Measurements from ENCODE around the gene PTGR3. TPM values are rescaled to one million over a fixed set of nuclear protein-coding genes. Genes with fewer than 3 reads are reported as not detected.

PTGR3 gene
- total RNA-seq, 2 donors from 2014 or later, result 8.9 to 26.5 TPM

DNA sequence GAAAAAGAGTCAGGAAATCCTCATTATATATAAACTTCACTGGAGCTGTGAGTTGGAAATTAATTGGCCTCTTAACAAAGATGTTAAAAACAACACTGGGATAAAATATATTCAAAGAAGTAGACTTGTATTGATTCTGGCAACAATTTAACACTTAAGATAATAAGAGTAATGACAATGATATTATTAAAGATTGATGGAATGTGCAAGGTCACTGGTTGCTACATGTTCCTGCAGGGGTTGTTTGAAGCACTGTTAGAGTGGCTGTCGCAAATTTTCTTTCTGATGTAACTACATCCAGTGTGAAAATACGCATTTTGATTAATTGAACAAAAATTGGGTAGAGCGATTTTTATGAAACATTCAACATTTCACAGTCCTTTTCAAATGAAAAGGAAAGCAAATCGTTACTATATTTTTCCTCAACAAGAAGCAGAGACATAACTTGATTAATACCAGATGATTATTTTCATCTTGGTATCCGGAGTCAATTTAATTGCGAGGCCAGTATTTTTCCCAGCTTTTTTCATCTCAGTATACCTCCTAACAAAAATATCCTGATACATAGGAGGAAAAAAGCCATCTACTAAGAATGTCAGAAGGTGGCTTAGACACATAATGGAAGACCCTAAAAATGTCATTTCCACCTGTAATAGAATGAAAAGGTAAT lies 6.1 kb downstream of the PTGR3 start:
- no peaks in the 10 kb centered on the region for H3K9me3 ChIP-seq
- no peak overlapping the region for H3K4me3 ChIP-seq
- DNase-seq (no peak), ATAC-seq (no peak)
- 47 to 55% methylated on average over 6 of the region's 6 CpGs for WGBS, 2 donors
- no peaks in the 10 kb centered on the region for H3K36me3 ChIP-seq (replicated peaks in 1 of 2; ENCODE audit: insufficient read depth in 1 of 2, low read depth in 2 of 2)
- no peak for TF ChIP-seq POLR2A (IDR thresholded peaks at IDR 0.05)
- TF ChIP-seq, protein P1, sequence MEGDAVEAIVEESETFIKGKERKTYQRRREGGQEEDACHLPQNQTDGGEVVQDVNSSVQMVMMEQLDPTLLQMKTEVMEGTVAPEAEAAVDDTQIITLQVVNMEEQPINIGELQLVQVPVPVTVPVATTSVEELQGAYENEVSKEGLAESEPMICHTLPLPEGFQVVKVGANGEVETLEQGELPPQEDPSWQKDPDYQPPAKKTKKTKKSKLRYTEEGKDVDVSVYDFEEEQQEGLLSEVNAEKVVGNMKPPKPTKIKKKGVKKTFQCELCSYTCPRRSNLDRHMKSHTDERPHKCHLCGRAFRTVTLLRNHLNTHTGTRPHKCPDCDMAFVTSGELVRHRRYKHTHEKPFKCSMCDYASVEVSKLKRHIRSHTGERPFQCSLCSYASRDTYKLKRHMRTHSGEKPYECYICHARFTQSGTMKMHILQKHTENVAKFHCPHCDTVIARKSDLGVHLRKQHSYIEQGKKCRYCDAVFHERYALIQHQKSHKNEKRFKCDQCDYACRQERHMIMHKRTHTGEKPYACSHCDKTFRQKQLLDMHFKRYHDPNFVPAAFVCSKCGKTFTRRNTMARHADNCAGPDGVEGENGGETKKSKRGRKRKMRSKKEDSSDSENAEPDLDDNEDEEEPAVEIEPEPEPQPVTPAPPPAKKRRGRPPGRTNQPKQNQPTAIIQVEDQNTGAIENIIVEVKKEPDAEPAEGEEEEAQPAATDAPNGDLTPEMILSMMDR (IDR thresholded peaks at IDR 0.05), result no peak
- intact Hi-C loops (cut with DNase I), result no loop called here
- no peaks in the 10 kb centered on the region for H3K27me3 ChIP-seq
- H3K4me1 ChIP-seq, result peaks cover 77% of the 10 kb centered on the region
- peak overlapping the region in 2 of 4 donors; percentile 85 to 88 for H3K27ac ChIP-seq

DNA sequence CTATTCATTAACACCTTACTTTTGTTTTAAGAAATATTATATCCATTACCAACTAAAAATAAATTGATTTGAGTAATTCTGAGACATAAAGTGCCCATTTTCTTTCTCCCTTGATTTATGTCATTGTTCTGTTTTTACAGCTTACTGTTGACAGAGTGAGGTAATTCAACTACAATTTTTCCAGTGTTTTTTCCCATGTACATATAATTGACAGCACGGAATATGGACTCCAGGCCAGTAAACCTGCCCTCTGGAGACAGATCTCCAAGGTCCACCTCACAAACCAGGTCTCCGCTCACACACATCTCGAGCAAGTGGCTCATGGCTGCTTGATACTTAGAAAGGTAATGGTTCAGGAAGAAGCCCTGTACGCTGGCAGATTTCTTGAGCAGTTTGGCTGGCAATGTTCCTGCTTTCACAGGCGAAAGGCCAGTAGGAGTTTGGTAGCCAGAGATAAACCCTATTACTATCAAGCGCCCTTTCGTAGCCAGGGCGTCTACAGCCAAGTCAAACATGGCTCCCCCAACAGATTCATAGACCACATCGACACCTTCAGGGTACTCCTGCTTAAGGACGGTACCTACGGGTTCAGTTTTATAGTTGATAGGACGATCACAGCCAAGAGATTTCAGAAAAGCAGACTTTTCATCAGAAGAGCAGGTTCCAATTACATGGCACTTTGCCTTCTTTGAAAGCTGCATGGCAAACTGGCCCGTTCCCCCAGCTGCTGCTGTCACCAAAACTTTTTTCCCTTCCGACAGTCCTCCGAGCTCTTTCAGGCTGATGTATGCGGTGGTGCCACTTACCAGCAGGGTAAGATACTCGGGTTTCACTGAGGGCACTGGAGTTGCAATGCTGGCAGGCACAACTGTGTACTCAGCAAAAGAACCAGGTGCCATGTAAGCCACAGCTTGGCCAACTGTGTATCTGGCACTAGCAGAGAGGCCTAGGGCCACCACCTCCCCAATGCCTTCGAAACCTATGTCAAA lies 7.4 kb downstream of the PTGR3 start:
- peak in 2 of 3 donors; percentile 38 to 40 for TF ChIP-seq POLR2A (IDR thresholded peaks at IDR 0.05)
- TF ChIP-seq, protein P1 (IDR thresholded peaks at IDR 0.05), result peak in 3 of 7 experiments; percentile 22 to 30 (median 27)
- Histone ChIP-seq H3K27ac (peak overlapping the region; percentile 61 to 88 (median 82)), H3K4me1 (peaks cover 65% of the 10 kb centered on the region), H3K27me3 (no peaks in the 10 kb centered on the region), H3K36me3 (replicated peaks in 1 of 2; ENCODE audit: insufficient read depth in 1 of 2, low read depth in 2 of 2) (no peaks in the 10 kb centered on the region), H3K9me3 (no peaks in the 10 kb centered on the region), H3K4me3 (no peak overlapping the region)
- peak; percentile 82 for ATAC-seq
- DNase-seq, result peak; percentile 67 to 80 (median 77)
- intact Hi-C loops (cut with DNase I), result no loop called here
- 45 to 56% methylated on average over 18 of the region's 18 CpGs for WGBS, 2 donors

DNA sequence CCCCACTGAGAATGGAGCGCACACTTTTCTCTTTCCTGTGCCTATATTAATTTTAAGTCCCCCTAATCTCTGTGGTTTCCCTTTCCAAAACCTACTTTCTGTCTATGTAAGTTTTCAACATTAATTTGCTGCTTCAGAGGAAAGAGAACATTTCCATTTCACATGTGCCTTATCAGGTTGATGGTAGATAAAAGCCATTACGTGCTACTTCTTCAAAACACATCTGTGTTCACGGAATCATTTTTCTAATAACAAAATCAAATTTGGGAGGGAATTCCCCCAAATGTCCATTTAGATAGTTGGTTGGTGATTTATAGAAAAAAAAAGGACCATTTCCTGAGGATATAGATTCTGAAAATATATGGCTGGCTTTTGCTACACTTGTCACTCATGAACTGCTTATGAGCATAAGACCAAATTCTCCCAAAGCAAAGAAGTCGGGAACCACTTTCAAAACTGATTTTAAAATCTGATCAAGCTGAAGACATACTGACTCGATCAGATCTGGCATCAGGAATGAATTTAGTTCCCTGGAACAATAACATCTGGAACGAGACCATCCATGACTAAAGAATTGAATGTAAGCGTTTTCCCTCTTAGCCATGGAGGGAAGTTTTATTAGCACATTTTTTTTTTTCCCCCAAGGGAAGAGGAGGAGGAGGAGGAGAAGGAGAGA lies 8.2 kb downstream of the PTGR3 start:
- intact Hi-C loops (cut with DNase I), result no loop called here
- H3K27ac ChIP-seq, result peak overlapping the region; percentile 61 to 88 (median 82)
- WGBS, 2 donors, result 71 to 82% methylated on average over 7 of the region's 7 CpGs

DNA sequence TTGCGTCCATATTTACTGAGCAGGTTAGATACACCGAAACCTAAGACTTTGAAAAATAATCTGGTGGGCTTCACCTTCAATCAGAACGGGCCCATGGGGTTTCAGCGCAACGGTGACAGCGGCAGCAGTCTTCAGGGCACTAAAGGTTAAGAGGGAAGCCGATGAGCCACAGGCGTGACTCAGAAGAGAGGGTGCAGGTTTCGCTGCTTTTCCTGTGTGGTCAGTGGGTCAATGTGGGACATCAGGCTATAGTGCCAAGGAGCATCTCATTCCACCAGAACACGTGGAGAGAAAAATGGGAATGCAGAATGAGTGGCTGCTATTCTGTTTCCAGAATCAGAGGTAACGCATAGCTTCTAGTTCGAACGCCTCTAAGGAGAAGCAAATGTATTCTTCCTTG lies 8.9 kb downstream of the PTGR3 start:
- Histone ChIP-seq H3K27me3 (no peaks in the 10 kb centered on the region), H3K9me3 (no peaks in the 10 kb centered on the region), H3K27ac (no peak overlapping the region), H3K36me3 (replicated peaks in 1 of 2; ENCODE audit: insufficient read depth in 1 of 2, low read depth in 2 of 2) (no peaks in the 10 kb centered on the region), H3K4me3 (no peak overlapping the region), H3K4me1 (peaks cover 50% of the 10 kb centered on the region)
- no peak for ATAC-seq
- intact Hi-C loops (cut with DNase I), result no loop called here
- WGBS, 2 donors, result 95 to 97% methylated on average over 13 of the region's 13 CpGs
- DNase-seq, result no peak
- TF ChIP-seq POLR2A (IDR thresholded peaks at IDR 0.05), result no peak
- TF ChIP-seq, protein P1 (IDR thresholded peaks at IDR 0.05), result no peak

More for the DNA sequence above, 8.2 kb downstream of the PTGR3 start:
- DNase-seq, result no peak
- no peaks in the 10 kb centered on the region for H3K27me3 ChIP-seq
- H3K36me3 ChIP-seq (replicated peaks in 1 of 2; ENCODE audit: insufficient read depth in 1 of 2, low read depth in 2 of 2), result no peaks in the 10 kb centered on the region
- no peak overlapping the region for H3K4me3 ChIP-seq
- no peak for TF ChIP-seq POLR2A (IDR thresholded peaks at IDR 0.05)
- TF ChIP-seq, protein P1 (IDR thresholded peaks at IDR 0.05), result no peak
- no peaks in the 10 kb centered on the region for H3K9me3 ChIP-seq
- peaks cover 56% of the 10 kb centered on the region for H3K4me1 ChIP-seq
- no peak for ATAC-seq

Data from body of pancreas (tissue), 4 donors.